GM12801 (cell line): ENCODE measurements around the gene GPR156.

Experiments used
- TF ChIP-seq, protein P1 (sequence below): IDR thresholded peaks from one replicate; pipeline ENCODE4 v1.5.1; 2011; ENCODE audit warnings: control low read depth; ENCODE audit not compliant: insufficient read length; ENCODE audit errors: extremely low read depth

GPR156 gene

DNA sequence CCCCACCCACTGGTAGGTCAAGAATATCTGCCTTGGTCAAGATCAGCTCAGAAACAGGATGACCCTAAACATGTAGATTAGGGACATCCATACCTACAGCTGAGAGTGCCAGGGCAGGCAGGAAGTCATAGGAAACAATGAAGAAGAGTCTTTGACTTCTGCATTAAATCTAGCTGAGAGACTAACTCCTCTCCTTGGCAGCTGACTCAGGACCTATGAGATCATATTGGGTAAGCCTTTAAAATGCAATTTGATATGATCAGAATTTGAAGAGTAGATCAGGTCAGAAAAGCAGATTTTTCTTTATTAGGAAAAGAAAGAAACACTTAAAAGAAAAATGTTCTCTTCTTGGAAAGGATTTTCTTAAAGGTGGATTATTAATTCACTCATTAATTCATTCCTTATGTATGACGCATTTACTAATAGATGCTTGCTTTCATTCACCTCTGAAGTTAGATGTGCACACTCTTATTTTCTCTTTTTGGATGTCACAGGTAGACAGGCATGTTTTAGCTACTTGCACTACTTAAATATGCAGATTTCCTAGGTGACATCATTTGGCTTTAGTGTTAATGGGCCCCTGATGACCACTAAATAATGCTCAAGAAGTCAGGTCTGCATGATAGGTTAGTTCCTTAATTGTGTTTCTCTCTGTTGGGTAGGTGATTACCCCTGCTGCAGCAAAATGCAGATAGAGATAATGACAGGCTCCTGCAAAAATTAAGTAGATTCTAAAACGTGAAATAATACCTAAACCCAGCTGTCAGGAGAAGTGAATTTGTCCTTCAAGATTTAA is 155.1 kb downstream of the GPR156 start:
- TF ChIP-seq, protein P1, sequence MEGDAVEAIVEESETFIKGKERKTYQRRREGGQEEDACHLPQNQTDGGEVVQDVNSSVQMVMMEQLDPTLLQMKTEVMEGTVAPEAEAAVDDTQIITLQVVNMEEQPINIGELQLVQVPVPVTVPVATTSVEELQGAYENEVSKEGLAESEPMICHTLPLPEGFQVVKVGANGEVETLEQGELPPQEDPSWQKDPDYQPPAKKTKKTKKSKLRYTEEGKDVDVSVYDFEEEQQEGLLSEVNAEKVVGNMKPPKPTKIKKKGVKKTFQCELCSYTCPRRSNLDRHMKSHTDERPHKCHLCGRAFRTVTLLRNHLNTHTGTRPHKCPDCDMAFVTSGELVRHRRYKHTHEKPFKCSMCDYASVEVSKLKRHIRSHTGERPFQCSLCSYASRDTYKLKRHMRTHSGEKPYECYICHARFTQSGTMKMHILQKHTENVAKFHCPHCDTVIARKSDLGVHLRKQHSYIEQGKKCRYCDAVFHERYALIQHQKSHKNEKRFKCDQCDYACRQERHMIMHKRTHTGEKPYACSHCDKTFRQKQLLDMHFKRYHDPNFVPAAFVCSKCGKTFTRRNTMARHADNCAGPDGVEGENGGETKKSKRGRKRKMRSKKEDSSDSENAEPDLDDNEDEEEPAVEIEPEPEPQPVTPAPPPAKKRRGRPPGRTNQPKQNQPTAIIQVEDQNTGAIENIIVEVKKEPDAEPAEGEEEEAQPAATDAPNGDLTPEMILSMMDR: no peak

DNA sequence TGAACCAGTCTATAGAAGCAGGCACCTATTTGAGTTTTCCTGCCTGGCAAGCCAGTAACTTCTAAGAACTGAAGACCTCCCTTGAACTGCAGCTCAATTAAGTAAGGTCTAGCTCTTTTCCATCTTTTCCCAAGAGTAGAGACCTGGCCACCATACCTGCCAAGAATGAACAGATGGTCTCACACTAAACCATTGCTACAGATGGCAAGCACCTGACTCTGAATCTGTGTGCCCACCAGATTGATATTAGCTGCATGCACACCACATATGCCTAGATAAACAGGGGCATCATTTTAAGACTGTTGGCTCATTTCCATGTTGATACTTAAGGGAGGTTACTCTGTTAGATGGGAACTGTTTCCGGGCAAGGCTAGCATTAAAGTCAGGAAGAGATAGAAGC is 156.0 kb downstream of the GPR156 start:
- TF ChIP-seq, protein P1: no peak

DNA sequence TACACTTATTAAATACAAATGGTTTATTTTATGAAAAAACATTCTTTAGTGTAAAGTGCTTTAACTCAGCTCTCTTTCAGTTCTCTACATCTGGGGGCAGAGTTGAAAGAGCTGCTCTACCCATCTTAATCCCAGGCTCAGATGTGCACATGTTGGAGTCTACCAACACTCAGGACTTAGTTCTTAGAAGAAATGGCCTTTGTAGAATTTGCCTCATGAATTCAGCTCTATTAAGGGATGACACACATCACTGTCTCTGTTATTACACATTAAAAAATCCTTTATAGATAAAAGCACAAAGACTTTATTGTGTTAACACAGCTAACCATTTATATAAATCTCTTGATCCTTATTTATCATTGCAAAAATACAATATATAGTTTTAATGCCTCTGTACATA is 159.0 kb downstream of the GPR156 start:
- TF ChIP-seq, protein P1: no peak

DNA sequence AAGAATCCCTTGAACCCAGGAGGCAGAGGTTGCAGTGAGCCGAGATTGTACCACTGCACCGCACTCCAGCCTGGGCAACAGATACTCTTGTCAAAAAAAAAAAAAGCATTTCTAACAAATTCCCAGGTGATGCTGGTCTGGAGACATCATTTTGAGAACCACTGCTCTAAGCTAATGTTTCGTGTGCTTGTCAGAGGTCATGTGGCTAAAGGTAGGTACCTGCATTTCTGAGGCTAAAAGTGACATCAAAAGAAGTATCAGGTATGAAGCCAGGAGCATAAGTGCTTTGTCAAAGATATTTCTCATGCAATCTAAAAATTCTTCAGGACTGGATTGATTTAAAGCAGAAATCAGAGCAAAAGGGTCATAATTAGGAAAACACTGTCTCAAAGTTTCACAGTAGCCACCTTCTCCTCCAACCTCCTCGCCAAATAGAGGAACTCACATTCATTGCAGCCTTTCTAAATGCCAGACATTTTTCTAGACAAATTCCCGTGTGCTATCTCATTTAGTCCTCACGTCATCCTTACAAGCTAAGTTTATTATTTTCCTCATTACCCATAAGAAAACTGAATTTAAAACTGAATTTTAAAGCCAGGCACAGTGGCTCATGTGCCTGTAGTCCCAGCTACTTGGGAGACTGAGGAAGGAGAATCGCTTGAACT is 165.0 kb downstream of the GPR156 start:
- TF ChIP-seq, protein P1: no peak
